Measurements from ENCODE around the gene A2ML1. TPM values are rescaled to one million over a fixed set of nuclear protein-coding genes. Genes with fewer than 3 reads are reported as not detected.

Gene A2ML1
- total and polyA plus RNA-seq, 2 donors (not counting 3 experiments of a cell fraction or from before 2014, with no cell fraction given), result not detected

DNA sequence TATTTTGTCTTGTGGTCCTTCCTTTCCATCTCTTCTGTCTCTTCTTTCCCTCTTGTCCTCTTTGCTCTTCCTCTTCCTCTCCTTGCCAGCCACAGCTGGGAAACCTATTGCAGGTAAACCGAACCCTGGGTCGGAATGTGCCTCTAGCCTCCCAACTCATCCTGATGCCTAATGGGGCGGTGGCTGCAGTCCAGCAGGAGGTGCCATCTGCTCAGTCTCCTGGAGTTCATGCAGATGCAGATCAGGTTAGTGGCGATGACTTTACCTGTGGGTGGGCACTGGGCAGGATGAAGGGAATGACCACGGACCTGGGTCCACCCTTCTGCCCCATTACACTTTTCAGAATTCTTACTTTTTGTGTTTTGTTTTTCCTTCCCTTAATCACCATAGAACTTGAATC is 100.1 kb downstream of the A2ML1 start:
- no peaks in the 10 kb centered on the region for H3K79me2 ChIP-seq (ENCODE audit: control insufficient read depth, insufficient read depth, low read length)
- no peak overlapping the region for H3K27ac ChIP-seq (ENCODE audit: insufficient read depth, low read depth, low read length)
- POLR2A ChIA-PET, result no interaction called here
- no peaks in the 10 kb centered on the region for H3K4me1 ChIP-seq (ENCODE audit: control insufficient read depth, extremely low read depth, insufficient read depth, low read length)
- CTCF ChIA-PET, result no interaction called here
- H4K20me1 ChIP-seq (replicated peaks; ENCODE audit: control insufficient read depth, extremely low read depth, insufficient read depth, low read length), result no peaks in the 10 kb centered on the region
- H3K27me3 ChIP-seq (ENCODE audit: control insufficient read depth in 2 of 2, insufficient read depth in 2 of 2, low read length in 2 of 2), result no peaks in the 10 kb centered on the region
- H3K4me3 ChIP-seq (replicated peaks in 1 of 3; ENCODE audit: insufficient read depth in 1 of 3, low read depth in 1 of 3, low read length in 3 of 3), result no peak overlapping the region
- no peaks in the 10 kb centered on the region for H3K9me1 ChIP-seq (replicated peaks; ENCODE audit: control insufficient read depth, extremely low read depth, insufficient read depth, low read length)
- intact Hi-C loops (cut with micrococcal nuclease) (no loop called here), dilution Hi-C loops (cut with MboI; ENCODE audit: extremely low pct_ligation_motif_present, low sequenced_read_pairs) (no loop called here)
- DNase-seq (ENCODE audit: low read depth, low spot score) (no peak), FAIRE-seq (no peak)
- H3K4me2 ChIP-seq (ENCODE audit: insufficient read depth, low read length), result no peak overlapping the region
- no peak overlapping the region for H2AFZ ChIP-seq (ENCODE audit: low read depth, low read length)
- peaks cover 4 to 8% of the 10 kb centered on the region in 2 experiments for H3K36me3 ChIP-seq (ENCODE audit: control insufficient read depth in 2 of 2, extremely low read depth in 1 of 2, insufficient read depth in 2 of 2, low read length in 2 of 2)
- no TSS peak for BruUV-seq (replicated peaks)
- TF ChIP-seq GATA2 (IDR thresholded peaks at IDR 0.05; ENCODE audit: insufficient read depth, insufficient read length, low read depth, low read length) (no peak), JUN (IDR thresholded peaks at IDR 0.05; ENCODE audit: borderline replicate concordance, insufficient read depth, insufficient read length, low read depth) (no peak), EZH2 (IDR thresholded peaks at IDR 0.05; ENCODE audit: borderline replicate concordance, low read depth, low read length, severe bottlenecking) (no peak), POLR2A (IDR thresholded peaks at IDR 0.05; ENCODE audit: low read depth, low read length) (no peak), FOS (IDR thresholded peaks at IDR 0.05; ENCODE audit: borderline replicate concordance, insufficient read depth, low read length) (no peak), POLR2AphosphoS5 (IDR thresholded peaks at IDR 0.05; ENCODE audit: insufficient read depth, low read depth, low read length) (no peak), MYC (IDR thresholded peaks at IDR 0.05; ENCODE audit: low read depth, low read length) (no peak)
- TF ChIP-seq, protein P1, sequence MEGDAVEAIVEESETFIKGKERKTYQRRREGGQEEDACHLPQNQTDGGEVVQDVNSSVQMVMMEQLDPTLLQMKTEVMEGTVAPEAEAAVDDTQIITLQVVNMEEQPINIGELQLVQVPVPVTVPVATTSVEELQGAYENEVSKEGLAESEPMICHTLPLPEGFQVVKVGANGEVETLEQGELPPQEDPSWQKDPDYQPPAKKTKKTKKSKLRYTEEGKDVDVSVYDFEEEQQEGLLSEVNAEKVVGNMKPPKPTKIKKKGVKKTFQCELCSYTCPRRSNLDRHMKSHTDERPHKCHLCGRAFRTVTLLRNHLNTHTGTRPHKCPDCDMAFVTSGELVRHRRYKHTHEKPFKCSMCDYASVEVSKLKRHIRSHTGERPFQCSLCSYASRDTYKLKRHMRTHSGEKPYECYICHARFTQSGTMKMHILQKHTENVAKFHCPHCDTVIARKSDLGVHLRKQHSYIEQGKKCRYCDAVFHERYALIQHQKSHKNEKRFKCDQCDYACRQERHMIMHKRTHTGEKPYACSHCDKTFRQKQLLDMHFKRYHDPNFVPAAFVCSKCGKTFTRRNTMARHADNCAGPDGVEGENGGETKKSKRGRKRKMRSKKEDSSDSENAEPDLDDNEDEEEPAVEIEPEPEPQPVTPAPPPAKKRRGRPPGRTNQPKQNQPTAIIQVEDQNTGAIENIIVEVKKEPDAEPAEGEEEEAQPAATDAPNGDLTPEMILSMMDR (IDR thresholded peaks at IDR 0.05; ENCODE audit: extremely low read depth in 1 of 2, insufficient read depth in 1 of 2, low read depth in 1 of 2, low read length in 2 of 2), result no peak
- TF ChIP-seq, protein P2, sequence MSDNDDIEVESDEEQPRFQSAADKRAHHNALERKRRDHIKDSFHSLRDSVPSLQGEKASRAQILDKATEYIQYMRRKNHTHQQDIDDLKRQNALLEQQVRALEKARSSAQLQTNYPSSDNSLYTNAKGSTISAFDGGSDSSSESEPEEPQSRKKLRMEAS (IDR thresholded peaks at IDR 0.05; ENCODE audit: insufficient read depth, insufficient read length), result no peak
- no peaks in the 10 kb centered on the region for H3K9me3 ChIP-seq (replicated peaks; ENCODE audit: control insufficient read depth, insufficient read depth, low read length)
- H3K9ac ChIP-seq (replicated peaks; ENCODE audit: extremely low read depth, insufficient read depth, low read length), result no peak overlapping the region

Other genes with a start within 250 kb of the A2ML1 start
- gene AICDA, start 209.8 kb upstream of the A2ML1 start, total RNA-seq, result not detected in 2 replicates
- gene AICDA, start 209.8 kb upstream of the A2ML1 start, polyA plus RNA-seq, result not detected in 2 replicates
- not detected in 2 replicates for gene MFAP5, start 159.8 kb upstream of the A2ML1 start, total RNA-seq
- gene MFAP5, start 159.8 kb upstream of the A2ML1 start, polyA plus RNA-seq, result 0.29 and 0.39 TPM in 2 replicates
- 64.3 and 92.6 TPM in 2 replicates for gene RIMKLB, start 124.6 kb upstream of the A2ML1 start, total RNA-seq
- gene RIMKLB, start 124.6 kb upstream of the A2ML1 start, polyA plus RNA-seq, result 29.9 and 35.5 TPM in 2 replicates
- 31.9 and 37.3 TPM in 2 replicates for gene PHC1, start 91.9 kb downstream of the A2ML1 start, total RNA-seq
- gene PHC1, start 91.9 kb downstream of the A2ML1 start, polyA plus RNA-seq, result 66.3 and 84.3 TPM in 2 replicates
- 113 and 142 TPM in 2 replicates for gene M6PR, start 127.0 kb downstream of the A2ML1 start, total RNA-seq
- 111 and 124 TPM in 2 replicates for gene M6PR, start 127.0 kb downstream of the A2ML1 start, polyA plus RNA-seq
- 2.8 and 4.4 TPM in 2 replicates for gene KLRG1, start 166.9 kb downstream of the A2ML1 start, total RNA-seq
- 13.1 and 15.9 TPM in 2 replicates for gene KLRG1, start 166.9 kb downstream of the A2ML1 start, polyA plus RNA-seq

All from endothelial cell of umbilical vein (primary cell).